ENCODE results near the gene UBXN2A. TPM values are rescaled to one million over a fixed set of nuclear protein-coding genes. Genes with fewer than 3 reads are reported as not detected.
"Not testable (repeated sequence)": the region's sequence is repeated elsewhere in the genome, so short reads cannot be mapped to it uniquely, and the experiment has no call there.

The UBXN2A gene
- total RNA-seq, 1 donor from 2014 or later, result 10.5 TPM

GRCh38 chr2:24012521-24013188 lies 72.4 kb downstream of the UBXN2A start:
- FAIRE-seq, result no peak
- no peak for TF ChIP-seq CTCF (IDR thresholded peaks at IDR 0.05; ENCODE audit: insufficient read depth, low read length, severe bottlenecking)

GRCh38 chr2:24014902-24015301 lies 74.6 kb downstream of the UBXN2A start:
- not testable (repeated sequence) for H3K27me3 ChIP-seq (ENCODE audit: control insufficient read depth, insufficient read depth, low read length); FAIRE-seq; DNase-seq (ENCODE audit: low read depth); H3K36me3 ChIP-seq (ENCODE audit: control insufficient read depth, insufficient read depth, low read length); H3K4me3 ChIP-seq (ENCODE audit: low read depth, low read length)

More at GRCh38 chr2:24012521-24013188, 72.4 kb downstream of the UBXN2A start:
- Histone ChIP-seq H3K27me3 (ENCODE audit: control insufficient read depth, insufficient read depth, low read length) (no peaks in the 10 kb centered on the region), H3K36me3 (ENCODE audit: control insufficient read depth, insufficient read depth, low read length) (no peaks in the 10 kb centered on the region), H3K4me3 (ENCODE audit: low read depth, low read length) (no peak overlapping the region)
- DNase-seq (ENCODE audit: low read depth), result no peak

- H3K27me3 ChIP-seq (ENCODE audit: control insufficient read depth, insufficient read depth, low read length), result no peaks in the 10 kb centered on the region
- DNase-seq (ENCODE audit: low read depth) (peak; percentile 92), FAIRE-seq (no peak)
Measured at GRCh38 chr2:24015562-24016375, 75.5 kb downstream of the UBXN2A start.

GRCh38 chr2:24016376-24016761 lies 76.1 kb downstream of the UBXN2A start:
- no peak for TF ChIP-seq CTCF (IDR thresholded peaks at IDR 0.05; ENCODE audit: insufficient read depth, low read length, severe bottlenecking)
- Histone ChIP-seq H3K4me3 (ENCODE audit: low read depth, low read length) (no peak overlapping the region), H3K27me3 (ENCODE audit: control insufficient read depth, insufficient read depth, low read length) (no peaks in the 10 kb centered on the region), H3K36me3 (ENCODE audit: control insufficient read depth, insufficient read depth, low read length) (no peaks in the 10 kb centered on the region)
- no peak for FAIRE-seq
- no peak for DNase-seq (ENCODE audit: low read depth)

More at GRCh38 chr2:24015562-24016375, 75.5 kb downstream of the UBXN2A start:
- Histone ChIP-seq H3K4me3 (ENCODE audit: low read depth, low read length) (no peak overlapping the region), H3K36me3 (ENCODE audit: control insufficient read depth, insufficient read depth, low read length) (no peaks in the 10 kb centered on the region)
- no peak for TF ChIP-seq CTCF (IDR thresholded peaks at IDR 0.05; ENCODE audit: insufficient read depth, low read length, severe bottlenecking)

- FAIRE-seq (no peak), DNase-seq (ENCODE audit: low read depth) (no peak)
- Histone ChIP-seq H3K27me3 (ENCODE audit: control insufficient read depth, insufficient read depth, low read length) (no peaks in the 10 kb centered on the region), H3K4me3 (ENCODE audit: low read depth, low read length) (no peak overlapping the region), H3K36me3 (ENCODE audit: control insufficient read depth, insufficient read depth, low read length) (no peaks in the 10 kb centered on the region)
- TF ChIP-seq CTCF (IDR thresholded peaks at IDR 0.05; ENCODE audit: insufficient read depth, low read length, severe bottlenecking), result no peak
Measured at GRCh38 chr2:24016853-24017703, 76.8 kb downstream of the UBXN2A start.

- DNase-seq (ENCODE audit: low read depth) (no peak), FAIRE-seq (no peak)
- H3K36me3 ChIP-seq (ENCODE audit: control insufficient read depth, insufficient read depth, low read length), result no peaks in the 10 kb centered on the region
- no peak for TF ChIP-seq CTCF (IDR thresholded peaks at IDR 0.05; ENCODE audit: insufficient read depth, low read length, severe bottlenecking)
- no peak overlapping the region for H3K4me3 ChIP-seq (ENCODE audit: low read depth, low read length)
- H3K27me3 ChIP-seq (ENCODE audit: control insufficient read depth, insufficient read depth, low read length), result no peaks in the 10 kb centered on the region
Measured at GRCh38 chr2:24017711-24018110, 77.4 kb downstream of the UBXN2A start.

Measured in bronchial epithelial cell (primary cell).